K562 (cell line): ENCODE results near the gene IDH3G. TPM values are rescaled to one million over a fixed set of nuclear protein-coding genes. Genes with fewer than 3 reads are reported as not detected.

Source experiments
- ATAC-seq: fragments of 200-7000 bp; cut with Tn5 transposase; 3 replicates; pipeline ENCODE4 v1.9.1; 2020; ENCODE audit warnings: moderate library complexity
- BruUV-seq: library from RNA; stranded (reverse); fragments of 400-500 nt; replicated peaks from 2 replicates; lab custom pipeline; 2021; lab: Mats Ljungman, UMichigan
- CTCF ChIA-PET: fragments of 300-600 bp; formaldehyde crosslinking; extraction: SDS; loops from one replicate; lab custom pipeline; 2021; ENCODE audit warnings: low intra/inter-chr PET ratio; lab: Yijun Ruan, JAX
- POLR2A ChIA-PET: fragments of 300-600, 350-650 bp; sonication (Branson Sonifier 250); formaldehyde crosslinking; extraction: SDS; loops from one replicate; lab custom pipeline; 2021; ENCODE audit warnings: antibody characterized with exemption, inconsistent platforms; lab: Yijun Ruan, JAX
- DNase-seq, 4 experiments: peaks; one replicate each; pipeline versions ENCODE4 v3.0.0 to v3.0.0-alpha.2; 2011 to 2018; ENCODE audit warnings: low spot score in 3 of 4, mixed read lengths in 3 of 4; ENCODE audit errors: extremely low read depth in 1 of 4
- FAIRE-seq: peaks from 2 replicates; lab custom pipeline; 2011; peaks lifted over from hg19 to GRCh38; lab: Jason Lieb, UNC
- H2AFZ ChIP-seq: 2 replicates; pipeline ENCODE4 v1.6.0; 2011; ENCODE audit warnings: low read depth, low read length, control low read depth, inconsistent platforms
- H3K27ac ChIP-seq: fragments of 200-600 bp; 3 replicates; pipeline ENCODE4 v1.8.0; 2011; ENCODE audit warnings: low read depth, mild to moderate bottlenecking, control low read depth, inconsistent platforms, low read length, moderate library complexity, mixed read lengths; ENCODE audit errors: extremely low read depth
- H3K27me3 ChIP-seq, 2 experiments: fragments of 300-600 bp in 1 of 2; 2 replicates in 1 of 2; 3 replicates in 1 of 2; pipeline versions ENCODE4 v1.6.0 to v1.8.0; 2011; ENCODE audit warnings: inconsistent platforms in 2 of 2, low read length in 2 of 2, mild to moderate bottlenecking in 1 of 2, mixed read lengths in 1 of 2, moderate library complexity in 1 of 2; ENCODE audit not compliant: control insufficient read depth in 2 of 2, insufficient read depth in 2 of 2
- H3K36me3 ChIP-seq: fragments of 300-600 bp; 3 replicates; pipeline ENCODE4 v1.8.0; 2011; ENCODE audit warnings: mild to moderate bottlenecking, low read length, inconsistent platforms; ENCODE audit not compliant: control insufficient read depth, insufficient read depth
- H3K4me1 ChIP-seq, 2 experiments: fragments of 200-600 bp in 1 of 2; replicated peaks in 1 of 2; 2 replicates in 1 of 2; 3 replicates in 1 of 2; pipeline versions ENCODE4 v1.5.1 to v1.8.0; 2011; ENCODE audit warnings: inconsistent platforms in 2 of 2, low read length in 2 of 2, mild to moderate bottlenecking in 1 of 2, mixed read lengths in 1 of 2, moderate library complexity in 1 of 2; ENCODE audit not compliant: control insufficient read depth in 2 of 2, insufficient read depth in 2 of 2
- H3K4me2 ChIP-seq: 2 replicates; pipeline ENCODE4 v1.6.1; 2011; ENCODE audit warnings: low read length, control low read depth, inconsistent platforms, mixed read lengths; ENCODE audit not compliant: insufficient read depth
- H3K4me3 ChIP-seq: fragments of 200-600 bp; sonication (generic), shearing (Covaris generic); 2 replicates; pipeline ENCODE4 v1.5.1; 2016; ENCODE audit warnings: control low read depth, inconsistent platforms
- H3K79me2 ChIP-seq: fragments of 200-600 bp; 3 replicates; pipeline ENCODE4 v1.8.0; 2011; ENCODE audit warnings: low read length, inconsistent platforms; ENCODE audit not compliant: control insufficient read depth, insufficient read depth
- H3K9ac ChIP-seq, 2 experiments: 2 replicates each; pipeline versions ENCODE4 v1.6.0 to v1.6.1; 2011; ENCODE audit warnings: low read depth in 2 of 2, low read length in 2 of 2, control low read depth in 1 of 2, inconsistent platforms in 1 of 2, mild to moderate bottlenecking in 1 of 2, mixed read lengths in 1 of 2; ENCODE audit not compliant: insufficient read depth in 1 of 2
- H3K9me1 ChIP-seq: one replicate; pipeline ENCODE4 v1.6.0; 2011; ENCODE audit warnings: inconsistent platforms, mild to moderate bottlenecking, low read length, moderate library complexity; ENCODE audit not compliant: control insufficient read depth, insufficient read depth
- H3K9me3 ChIP-seq: replicated peaks from 2 replicates; pipeline ENCODE4 v1.5.1; 2011; ENCODE audit warnings: low read depth, low read length, inconsistent platforms; ENCODE audit not compliant: control insufficient read depth, insufficient read depth
- H4K20me1 ChIP-seq: replicated peaks from 2 replicates; pipeline ENCODE4 v1.6.1; 2011; ENCODE audit warnings: low read length, inconsistent platforms, mixed read lengths; ENCODE audit not compliant: control insufficient read depth, insufficient read depth
- HNRNPL ChIP-seq: fragments of 200-400 bp; formaldehyde crosslinking; IDR thresholded peaks from 2 replicates; pipeline ENCODE4 v1.6.1; 2017; ENCODE audit warnings: low read depth, mild to moderate bottlenecking, low read length
- LCOR ChIP-seq: sonication (generic); formaldehyde crosslinking; IDR thresholded peaks from 2 replicates; pipeline ENCODE4 v1.8.0; 2022; ENCODE audit warnings: mild to moderate bottlenecking, missing genetic modification reagents
- NFXL1 ChIP-seq: fragments of 450-650 bp; formaldehyde crosslinking; IDR thresholded peaks from 2 replicates; pipeline ENCODE4 v1.4.0; 2021; ENCODE audit warnings: mild to moderate bottlenecking
- NR2C1 ChIP-seq, 2 experiments: fragments of 450-650 bp; IDR thresholded peaks; 2 replicates each; pipeline ENCODE4 v1.6.1; 2017; ENCODE audit warnings: mild to moderate bottlenecking in 2 of 2, antibody characterized with exemption in 1 of 2, inconsistent platforms in 1 of 2, missing compliant biosample characterization in 1 of 2, missing genetic modification characterization in 1 of 2
- TEAD4 ChIP-seq, 2 experiments: sonication (generic) in 1 of 2; formaldehyde crosslinking in 1 of 2; IDR thresholded peaks; 2 replicates each; pipeline versions ENCODE4 v1.6.1 to v1.8.0; 2012 to 2022; ENCODE audit warnings: borderline replicate concordance in 1 of 2, inconsistent platforms in 1 of 2, low read length in 1 of 2, mild to moderate bottlenecking in 1 of 2, missing genetic modification reagents in 1 of 2
- WGBS: fragments of 100-300 bp; shearing (Covaris generic); methylation state at CpG from one replicate; pipeline ENCODE4 v1.1.6; 2016; ENCODE audit warnings: low coverage, mixed read lengths; ENCODE audit not compliant: insufficient coverage; ENCODE audit errors: missing lambda C conversion rate; 5-methylcytosine and 5-hydroxymethylcytosine counted together
- in situ Hi-C: fragments of 300-500 bp; cut with MboI; formaldehyde crosslinking; loops from 4 replicates; pipeline ENCODE4 v1.15.0; 2018; ENCODE audit warnings: inconsistent platforms, mixed read lengths
- intact Hi-C: fragments of 100-400 bp; cut with micrococcal nuclease; formaldehyde crosslinking; loops from 2 replicates; pipeline ENCODE4 v1.14.2; 2022
- polyA plus RNA-seq, 8 experiments: library from polyadenylated mRNA; depleted of rRNA in 4 of 8; stranded (reverse) in 5 of 8; unstranded in 3 of 8; fragments of >200 nt; fragmentation: Nextera tagmentation in 2 of 8; fragmentation: Illumina TruSeq in 1 of 8; extraction: Ambion mirVana in 2 of 8; extraction: Trizol in 1 of 8; gene quantifications; 2 replicates each; pipeline versions ENCODE4 v1.2.1 to v1.2.3, GENCODE V29; 2011 to 2014; ENCODE audit warnings: inconsistent platforms in 1 of 8, missing spikeins in 1 of 8
- total RNA-seq, 7 experiments: library from RNA; depleted of rRNA in 6 of 7; stranded (reverse); fragments of >200 nt in 6 of 7; fragmentation: Illumina TruSeq in 2 of 7; extraction: Trizol in 2 of 7; gene quantifications; 2 replicates each; pipeline versions ENCODE4 v1.2.1 to v1.2.3, GENCODE V29; 2011 to 2021; ENCODE audit warnings: low replicate concordance in 1 of 7

The IDH3G gene
- total and polyA plus RNA-seq, 9 of the 15 experiments (the other 6 are each of a cell fraction or from before 2014, with no cell fraction given): 24.3 to 72.5 (median 37.9) TPM

DNA sequence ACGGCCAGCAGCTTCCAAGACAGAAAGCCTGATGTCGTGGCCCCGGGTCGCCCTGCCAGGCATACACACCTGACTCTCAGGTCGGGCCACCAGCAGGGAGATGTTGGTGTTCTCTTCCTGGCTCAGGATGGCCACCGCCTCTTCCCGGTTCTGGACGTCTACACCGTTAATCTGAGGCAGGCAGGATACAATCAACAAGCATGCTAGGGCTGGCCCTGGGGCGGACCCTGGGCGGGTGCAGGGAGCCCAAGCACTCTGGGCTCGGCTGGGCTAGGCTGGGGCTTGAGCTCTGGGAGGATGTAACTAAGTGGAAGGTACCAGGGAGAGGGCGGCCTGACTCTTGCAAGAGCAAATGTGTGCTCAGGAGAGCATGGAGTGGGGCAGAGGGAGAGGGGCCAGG is 11.3 kb upstream of the IDH3G start:
- Histone ChIP-seq H3K4me3 (no peak overlapping the region), H3K9ac (no peak overlapping the region), H3K27ac (no peak overlapping the region), H3K9me3 (no peaks in the 10 kb centered on the region), H3K4me1 (peaks cover 0 to 43% of the 10 kb centered on the region in 2 experiments; a peak in 2 of 5 replicates), H3K4me2 (no peak overlapping the region), H3K36me3 (no peaks in the 10 kb centered on the region), H4K20me1 (no peaks in the 10 kb centered on the region; the same call in 1 of the 2 replicates), H3K79me2 (no peaks in the 10 kb centered on the region), H3K9me1 (no peaks in the 10 kb centered on the region), H3K27me3 (peaks cover 4 to 21% of the 10 kb centered on the region in 2 experiments; a peak in 3 of 5 replicates), H2AFZ (no peak overlapping the region)
- DNase-seq: no peak
- ATAC-seq: no peak
- in situ Hi-C loops (no loop called here), intact Hi-C loops (no loop called here)
- FAIRE-seq: no peak
- CTCF ChIA-PET: no interaction called here
- POLR2A ChIA-PET: no interaction called here
- WGBS: 26% methylated on average over 11 of the region's 13 CpGs
- TF ChIP-seq NFXL1 (CRISPR knock-in tag): no peak
- TF ChIP-seq LCOR: no peak
- TF ChIP-seq NR2C1 (IDR thresholded peaks at IDR 0.05): no peak
- TF ChIP-seq NR2C1 (tag; IDR thresholded peaks at IDR 0.05): no peak
- TF ChIP-seq HNRNPL: no peak
- no TSS peak for BruUV-seq

DNA sequence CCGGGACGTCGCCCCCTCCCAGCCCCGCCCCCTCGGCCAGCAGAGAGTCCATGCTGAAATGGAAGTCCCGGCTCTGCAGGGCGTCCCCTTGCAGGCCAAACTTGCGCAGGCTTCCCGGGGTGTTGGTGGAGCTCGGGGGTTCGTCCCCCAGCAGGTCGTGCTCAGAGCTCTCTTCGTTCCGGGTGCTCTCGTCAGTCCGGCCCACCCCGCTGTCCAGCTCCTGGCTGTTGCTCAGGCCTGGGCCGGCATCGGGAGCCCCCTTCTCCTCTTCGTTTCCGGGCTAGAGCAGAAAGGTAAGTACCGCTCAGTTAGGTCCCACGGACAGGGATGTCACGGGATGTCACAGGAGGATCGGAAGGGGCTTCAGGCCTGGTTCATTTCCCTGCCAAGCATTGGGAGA is 10.4 kb upstream of the IDH3G start:
- Histone ChIP-seq H3K9me3 (no peaks in the 10 kb centered on the region), H3K79me2 (no peaks in the 10 kb centered on the region), H3K4me2 (no peak overlapping the region), H3K9me1 (no peaks in the 10 kb centered on the region), H4K20me1 (no peaks in the 10 kb centered on the region; the same call in 1 of the 2 replicates), H3K9ac (no peak overlapping the region), H3K27me3 (peaks cover 0 to 13% of the 10 kb centered on the region in 2 experiments; a peak in 3 of 5 replicates), H3K4me1 (peaks cover 0 to 42% of the 10 kb centered on the region in 2 experiments; a peak in 2 of 5 replicates), H3K27ac (no peak overlapping the region), H3K4me3 (no peak overlapping the region), H2AFZ (no peak overlapping the region), H3K36me3 (no peaks in the 10 kb centered on the region)
- DNase-seq (no peak), ATAC-seq (no peak), FAIRE-seq (no peak)
- ChIA-PET POLR2A (interaction anchor here (0.9 kb wide), 1 partner anchor 12 kb away, joined by 3 read pairs; no protein-coding TSS in a partner anchor), CTCF (no interaction called here)
- no TSS peak for BruUV-seq
- TF ChIP-seq TEAD4 (IDR thresholded peaks at IDR 0.05; ENCODE audit: low read length) (no peak), TEAD4 (CRISPR knock-in tag; IDR thresholded peaks at IDR 0.05; ENCODE audit: borderline replicate concordance) (no peak)
- intact Hi-C loops: no loop called here
- in situ Hi-C loops: no loop called here
- 42% methylated on average over 8 of the region's 25 CpGs for WGBS
